OCI-LY3 (cell line): ENCODE data around the gene IPO9.

Experiments
- H2AFZ ChIP-seq: fragments of 200-600, 300-600 bp; shearing (Covaris generic); 2 replicates; pipeline ENCODE4 v1.6.0; 2014; ENCODE audit warnings: antibody characterized with exemption, low read depth, low read length
- H3K27ac ChIP-seq: fragments of 200-600, 300-600 bp; sonication (generic); 2 replicates; pipeline ENCODE4 v1.5.1; 2014; ENCODE audit warnings: mild to moderate bottlenecking, low read length, moderate library complexity, mixed read lengths
- H3K27me3 ChIP-seq: fragments of 200-600, 300-600 bp; sonication (generic); 2 replicates; pipeline ENCODE4 v1.6.1; 2014; ENCODE audit warnings: low read depth, low read length, mixed read lengths
- H3K36me3 ChIP-seq: fragments of 200-600, 300-600 bp; sonication (generic); replicated peaks from 2 replicates; pipeline ENCODE3; 2014; ENCODE audit warnings: low read depth, low read length, mixed read lengths
- H3K4me1 ChIP-seq: fragments of 300-600, 200-600 bp; sonication (generic); 2 replicates; pipeline ENCODE4 v1.6.1; 2014; ENCODE audit warnings: low read length, mixed read lengths
- H3K4me2 ChIP-seq: fragments of 200-600, 300-600 bp; sonication (generic); 2 replicates; pipeline ENCODE4 v1.6.1; 2014; ENCODE audit warnings: low read length, mixed read lengths
- H3K4me3 ChIP-seq: fragments of 300-600, 200-600 bp; sonication (generic); 2 replicates; pipeline ENCODE4 v1.5.1; 2014; ENCODE audit warnings: antibody characterized with exemption, mild to moderate bottlenecking, low read length, moderate library complexity
- H3K79me2 ChIP-seq: fragments of 300-600, 200-600 bp; shearing (Covaris generic); 2 replicates; pipeline ENCODE4 v1.6.1; 2014; ENCODE audit warnings: mild to moderate bottlenecking, low read length, mixed read lengths
- H3K9ac ChIP-seq: fragments of 300-600, 200-600 bp; shearing (Covaris generic); 2 replicates; pipeline ENCODE4 v1.6.0; 2014; ENCODE audit warnings: mild to moderate bottlenecking, low read length, moderate library complexity
- H3K9me3 ChIP-seq: fragments of 200-600, 300-600 bp; shearing (Covaris generic); 2 replicates; pipeline ENCODE4 v1.6.1; 2014; ENCODE audit warnings: low read length, mixed read lengths; ENCODE audit not compliant: insufficient read depth
- H4K20me1 ChIP-seq: fragments of 200-600, 300-600 bp; sonication (generic); 2 replicates; pipeline ENCODE4 v1.6.1; 2016; ENCODE audit warnings: low read length, mixed read lengths; ENCODE audit not compliant: insufficient read depth
- CTCF ChIP-seq: fragments of 200-600, 300-600 bp; sonication (generic); IDR thresholded peaks from 2 replicates; pipeline ENCODE4 v1.5.1; 2014; ENCODE audit warnings: antibody characterized with exemption, low read length, low read depth
- EZH2phosphoT487 ChIP-seq: fragments of 200-600 bp; shearing (Covaris generic); IDR thresholded peaks from 2 replicates; pipeline ENCODE4 v1.6.1; 2018; ENCODE audit warnings: antibody characterized with exemption, mixed run types, low read depth

Gene IPO9

GRCh38 chr1:201912832-201913231, 83.9 kb downstream of the IPO9 start:
- Histone ChIP-seq H3K36me3 (no peaks in the 10 kb centered on the region), H3K27me3 (peaks cover 16% of the 10 kb centered on the region; the same call in 1 of the 2 replicates), H3K79me2 (no peaks in the 10 kb centered on the region), H2AFZ (no peak overlapping the region), H3K9me3 (no peaks in the 10 kb centered on the region), H3K9ac (no peak overlapping the region), H3K4me3 (no peak overlapping the region), H3K4me1 (peaks cover 5% of the 10 kb centered on the region; the same call in 1 of the 2 replicates), H3K4me2 (no peak overlapping the region), H4K20me1 (no peaks in the 10 kb centered on the region), H3K27ac (no peak overlapping the region)
- TF ChIP-seq EZH2phosphoT487 (no peak), CTCF (no peak)

- Histone ChIP-seq H3K9me3 (no peaks in the 10 kb centered on the region), H3K27ac (no peak overlapping the region), H3K36me3 (no peaks in the 10 kb centered on the region), H3K4me2 (no peak overlapping the region), H2AFZ (no peak overlapping the region), H3K79me2 (no peaks in the 10 kb centered on the region), H3K27me3 (peaks cover 11% of the 10 kb centered on the region; the same call in 1 of the 2 replicates), H3K9ac (no peak overlapping the region), H4K20me1 (no peaks in the 10 kb centered on the region), H3K4me3 (no peak overlapping the region), H3K4me1 (peaks cover 5% of the 10 kb centered on the region; the same call in 1 of the 2 replicates)
- TF ChIP-seq CTCF = no peak
- no peak for TF ChIP-seq EZH2phosphoT487
These were observed 85.7 kb downstream of the IPO9 start for GRCh38 chr1:201914456-201915235.

GRCh38 chr1:201916649-201917249, 87.8 kb downstream of the IPO9 start:
- peaks cover 5% of the 10 kb centered on the region; the same call in 1 of the 2 replicates for H3K4me1 ChIP-seq
- H3K9ac ChIP-seq = no peak overlapping the region
- H4K20me1 ChIP-seq = no peaks in the 10 kb centered on the region
- peaks cover 11% of the 10 kb centered on the region; the same call in 1 of the 2 replicates for H3K27me3 ChIP-seq
- no peaks in the 10 kb centered on the region for H3K79me2 ChIP-seq
- no peak overlapping the region for H2AFZ ChIP-seq
- H3K9me3 ChIP-seq = no peaks in the 10 kb centered on the region
- no peak overlapping the region for H3K4me3 ChIP-seq
- H3K27ac ChIP-seq = no peak overlapping the region
- TF ChIP-seq EZH2phosphoT487 = no peak
- TF ChIP-seq CTCF = no peak
- H3K36me3 ChIP-seq = no peaks in the 10 kb centered on the region
- H3K4me2 ChIP-seq = peak overlapping the region; percentile 24

GRCh38 chr1:201917362-201918033, 88.5 kb downstream of the IPO9 start:
- H3K79me2 ChIP-seq = no peaks in the 10 kb centered on the region
- no peak overlapping the region for H2AFZ ChIP-seq
- H3K4me3 ChIP-seq = no peak overlapping the region
- H3K9ac ChIP-seq = no peak overlapping the region
- no peak for TF ChIP-seq CTCF
- no peak for TF ChIP-seq EZH2phosphoT487
- H3K27ac ChIP-seq = no peak overlapping the region
- H3K9me3 ChIP-seq = no peaks in the 10 kb centered on the region
- H3K4me2 ChIP-seq = no peak overlapping the region
- H3K4me1 ChIP-seq = peaks cover 10% of the 10 kb centered on the region; the same call in 1 of the 2 replicates
- H3K36me3 ChIP-seq = no peaks in the 10 kb centered on the region
- peaks cover 11% of the 10 kb centered on the region; the same call in 1 of the 2 replicates for H3K27me3 ChIP-seq
- H4K20me1 ChIP-seq = no peaks in the 10 kb centered on the region
